ENCODE measurements around the gene PHF13. TPM values are rescaled to one million over a fixed set of nuclear protein-coding genes. Genes with fewer than 3 reads are reported as not detected.

PHF13 gene
- total RNA-seq, 6 experiments from 2014 or later: 18.0 to 19.9 (median 19.0) TPM

DNA sequence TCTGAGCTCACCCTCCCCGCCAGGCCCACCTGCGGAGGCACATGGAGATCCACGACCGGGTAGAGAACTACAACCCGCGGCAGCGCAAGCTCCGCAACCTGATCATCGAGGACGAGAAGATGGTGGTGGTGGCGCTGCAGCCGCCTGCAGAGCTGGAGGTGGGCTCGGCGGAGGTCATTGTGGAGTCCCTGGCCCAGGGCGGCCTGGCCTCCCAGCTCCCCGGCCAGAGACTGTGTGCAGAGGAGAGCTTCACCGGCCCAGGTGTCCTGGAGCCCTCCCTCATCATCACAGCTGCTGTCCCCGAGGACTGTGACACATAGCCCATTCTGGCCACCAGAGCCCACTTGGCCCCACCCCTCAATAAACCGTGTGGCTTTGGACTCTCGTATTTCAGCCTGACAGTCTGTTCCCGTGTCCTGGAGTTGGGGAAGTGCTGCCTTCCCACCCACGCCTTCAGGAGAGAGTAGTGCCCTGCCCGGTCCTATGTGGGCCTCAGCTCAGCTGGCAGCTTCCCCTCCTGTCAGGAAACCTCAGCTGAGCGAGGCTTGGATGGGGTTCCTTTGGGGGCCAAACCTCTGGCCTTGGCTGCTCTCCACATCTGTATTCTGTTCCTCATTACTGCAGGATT lies 24.5 kb upstream of the PHF13 start:
- Mint-ChIP-seq H3K27me3 (ENCODE audit: insufficient read depth) (0 out of 2 replicates have a peak, but pooled peaks cover 4% of the 10 kb centered on the region), H3K4me3 (no peak overlapping the region), H3K27ac (no peak overlapping the region), H3K9me3 (no peaks in the 10 kb centered on the region), H3K36me3 (ENCODE audit: low read depth) (peaks cover 2% of the 10 kb centered on the region; the same call in 1 of the 2 replicates), H3K4me1 (ENCODE audit: low read depth) (0 out of 2 replicates have a peak, but pooled peaks cover 4% of the 10 kb centered on the region)
- no peak for DNase-seq
- no peak for TF ChIP-seq CTCF (IDR thresholded peaks at IDR 0.05)

DNA sequence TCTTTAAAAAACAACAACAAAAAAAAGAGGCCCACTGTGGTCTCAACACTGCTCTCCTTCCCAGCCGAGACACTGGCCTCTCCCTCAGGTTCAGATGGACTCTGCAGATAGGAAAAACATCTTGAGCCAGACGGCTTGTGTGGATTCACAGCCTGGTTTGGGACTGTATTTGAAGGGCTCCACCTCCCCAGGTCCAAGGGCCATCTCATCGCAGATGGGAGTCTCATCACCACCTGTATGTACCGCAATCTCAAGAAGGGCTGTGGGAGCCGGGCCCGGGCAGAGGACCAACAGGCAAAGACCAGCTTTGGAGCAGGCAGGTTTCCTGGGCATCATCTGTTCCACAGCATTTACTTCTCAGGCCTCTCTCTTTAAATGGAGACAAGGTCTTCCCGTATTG lies 23.5 kb upstream of the PHF13 start:
- no peak for DNase-seq
- Mint-ChIP-seq H3K27me3 (ENCODE audit: insufficient read depth) (0 out of 2 replicates have a peak, but pooled peaks cover 4% of the 10 kb centered on the region), H3K4me1 (ENCODE audit: low read depth) (0 out of 2 replicates have a peak, but pooled peaks cover 4% of the 10 kb centered on the region), H3K4me3 (no peak overlapping the region), H3K27ac (peak overlapping the region; percentile 29; the same call in 1 of the 2 replicates), H3K36me3 (ENCODE audit: low read depth) (peaks cover 4% of the 10 kb centered on the region; the same call in 1 of the 2 replicates), H3K9me3 (no peaks in the 10 kb centered on the region)
- TF ChIP-seq CTCF (IDR thresholded peaks at IDR 0.05): no peak

GRCh38 chr1:6591222-6591621 lies 22.3 kb upstream of the PHF13 start:
- no peak overlapping the region for H3K4me3 Mint-ChIP-seq
- TF ChIP-seq CTCF (IDR thresholded peaks at IDR 0.05): no peak
- 0 out of 2 replicates have a peak, but pooled peaks cover 4% of the 10 kb centered on the region for H3K27me3 Mint-ChIP-seq (ENCODE audit: insufficient read depth)
- no peaks in the 10 kb centered on the region for H3K9me3 Mint-ChIP-seq
- no peak overlapping the region for H3K27ac Mint-ChIP-seq
- peaks cover 9% of the 10 kb centered on the region for H3K36me3 Mint-ChIP-seq (ENCODE audit: low read depth)
- H3K4me1 Mint-ChIP-seq (ENCODE audit: low read depth): 0 out of 2 replicates have a peak, but pooled peaks cover 4% of the 10 kb centered on the region
- no peak for DNase-seq

DNA sequence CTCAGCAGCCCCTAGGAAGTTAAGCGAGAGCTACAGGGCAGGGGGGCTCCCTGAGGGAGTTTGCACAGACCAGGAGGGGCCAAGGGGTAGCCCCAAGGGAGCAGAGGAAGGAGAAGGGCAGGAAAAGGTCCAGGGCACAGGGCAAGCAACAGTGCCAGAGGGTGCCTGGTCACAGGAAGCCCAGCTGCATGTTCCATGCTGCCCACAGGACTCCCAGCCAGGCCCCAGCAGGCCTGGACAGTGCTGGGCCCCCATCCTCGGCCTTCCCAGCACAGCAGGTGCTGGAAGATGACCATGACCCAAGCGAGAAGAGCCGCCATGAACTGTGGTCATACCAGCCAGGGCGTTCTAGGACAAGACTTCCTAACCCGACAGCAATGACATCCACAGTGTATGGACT lies 21.9 kb upstream of the PHF13 start:
- H3K9me3 Mint-ChIP-seq: no peaks in the 10 kb centered on the region
- no peak overlapping the region for H3K27ac Mint-ChIP-seq
- no peak for DNase-seq
- 0 out of 2 replicates have a peak, but pooled peaks cover 4% of the 10 kb centered on the region for H3K27me3 Mint-ChIP-seq (ENCODE audit: insufficient read depth)
- no peak for TF ChIP-seq CTCF (IDR thresholded peaks at IDR 0.05)
- peaks cover 12% of the 10 kb centered on the region for H3K36me3 Mint-ChIP-seq (ENCODE audit: low read depth)
- H3K4me3 Mint-ChIP-seq: no peak overlapping the region
- H3K4me1 Mint-ChIP-seq (ENCODE audit: low read depth): 0 out of 2 replicates have a peak, but pooled peaks cover 4% of the 10 kb centered on the region

DNA sequence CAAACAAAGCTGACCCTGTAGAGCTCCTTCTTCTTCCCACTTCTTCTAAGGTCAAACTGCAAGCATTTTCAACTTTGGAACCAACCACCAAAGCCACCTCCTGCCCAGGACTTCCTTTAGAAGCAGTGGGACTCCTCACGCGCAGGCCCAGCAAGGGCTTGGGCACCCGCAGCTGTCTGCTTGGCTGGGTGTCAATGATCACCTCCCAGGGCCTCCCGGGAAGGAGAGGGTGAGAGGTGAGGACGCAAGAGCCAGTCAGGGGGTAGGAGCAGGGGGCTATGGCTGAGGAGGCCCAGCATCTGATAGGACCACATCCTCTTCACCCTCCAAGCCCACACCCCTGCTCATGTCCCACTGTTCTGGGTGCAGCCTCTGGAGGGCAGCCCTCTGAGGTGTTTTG lies 21.1 kb upstream of the PHF13 start:
- Mint-ChIP-seq H3K4me3 (no peak overlapping the region), H3K27me3 (ENCODE audit: insufficient read depth) (0 out of 2 replicates have a peak, but pooled peaks cover 4% of the 10 kb centered on the region), H3K9me3 (no peaks in the 10 kb centered on the region), H3K4me1 (ENCODE audit: low read depth) (0 out of 2 replicates have a peak, but pooled peaks cover 4% of the 10 kb centered on the region), H3K27ac (no peak overlapping the region), H3K36me3 (ENCODE audit: low read depth) (peaks cover 12% of the 10 kb centered on the region)
- TF ChIP-seq CTCF (IDR thresholded peaks at IDR 0.05): no peak
- no peak for DNase-seq
